Upper lobe of right lung (tissue), 1 donor: ENCODE results near the gene SEC63. TPM values are rescaled to one million over a fixed set of nuclear protein-coding genes. Genes with fewer than 3 reads are reported as not detected.
"Not testable (repeated sequence)": the region's sequence is repeated elsewhere in the genome, so short reads cannot be mapped to it uniquely, and the experiment has no call there.

Experiments used
- ATAC-seq: fragments of 200-7000 bp; cut with Tn5 transposase; one replicate; pipeline ENCODE4 v1.9.1; 2020; ENCODE audit warnings: mild to moderate bottlenecking, moderate library complexity
- DNase-seq: peaks from one replicate; pipeline ENCODE4 v3.0.0-alpha.2; 2020
- H3K27ac ChIP-seq: fragments of 200-600 bp; one replicate; pipeline ENCODE4 v1.8.0; 2022
- H3K27me3 ChIP-seq: fragments of 200-600 bp; one replicate; pipeline ENCODE4 v1.8.0; 2022; ENCODE audit warnings: mild to moderate bottlenecking
- H3K36me3 ChIP-seq: fragments of 200-600 bp; one replicate; pipeline ENCODE4 v1.8.0; 2022
- H3K4me1 ChIP-seq: fragments of 200-600 bp; one replicate; pipeline ENCODE4 v1.8.0; 2022
- H3K4me3 ChIP-seq: fragments of 200-600 bp; one replicate; pipeline ENCODE4 v1.8.0; 2022; ENCODE audit warnings: mild to moderate bottlenecking
- H3K9me3 ChIP-seq: fragments of 200-600 bp; one replicate; pipeline ENCODE4 v1.8.0; 2022
- CTCF ChIP-seq: fragments of 200-600 bp; IDR thresholded peaks from one replicate; pipeline ENCODE4 v1.8.0; 2022; ENCODE audit warnings: antibody characterized with exemption
- intact Hi-C: fragments of 100-400 bp; cut with DNase I; formaldehyde crosslinking; loops from one replicate; pipeline ENCODE4 v1.11.0; 2022
- total RNA-seq: library from RNA; stranded (reverse); fragmentation: NEBNext Ultra II Directional; extraction: Animal tissue kit (Norgen Biotek cat#: 25700); gene quantifications from one replicate; pipeline ENCODE4 v1.2.1, GENCODE V29; 2021
- donor health status: DM: no; HTN: yes; CAD: no; lungs with severe emphysema.

SEC63 gene
- total RNA-seq, 1 donor from 2014 or later, result 118 TPM

DNA sequence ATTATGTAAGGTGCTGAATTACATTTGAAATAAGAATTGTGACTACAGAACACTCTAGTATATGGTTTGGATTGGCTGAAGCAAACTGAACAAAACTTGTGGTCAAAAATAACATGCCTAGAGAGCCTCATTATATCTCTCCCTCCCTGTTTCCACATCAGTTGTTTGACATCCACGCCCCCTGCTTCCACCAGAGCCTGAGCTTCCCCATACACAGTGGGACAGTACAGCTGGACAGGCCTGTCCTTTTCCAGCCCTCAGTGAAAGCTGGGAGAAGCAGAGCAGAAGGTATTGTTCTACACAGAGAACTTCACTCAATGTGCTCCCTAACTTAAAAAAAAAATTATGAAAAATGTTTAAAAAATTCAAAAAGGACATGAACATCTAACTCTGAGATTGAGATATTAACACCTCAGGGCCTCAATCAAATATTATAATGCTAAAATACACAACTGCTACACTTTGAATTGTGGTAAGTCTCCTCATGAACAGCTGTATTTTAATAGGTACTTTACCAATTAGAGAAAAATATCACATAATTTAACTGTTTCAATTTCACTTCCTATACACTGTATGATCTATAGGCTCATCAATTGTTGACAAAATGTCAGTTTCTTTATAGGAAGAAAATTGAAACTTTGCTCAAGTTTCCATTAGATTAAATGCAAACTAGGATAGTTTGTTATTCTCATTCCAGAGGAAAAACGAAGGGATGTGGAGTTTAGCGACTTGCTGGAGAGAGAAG is 89.0 kb downstream of the SEC63 start:
- no peaks in the 10 kb centered on the region for H3K4me1 ChIP-seq
- DNase-seq, result no peak
- H3K36me3 ChIP-seq, result peaks cover 40% of the 10 kb centered on the region
- H3K27me3 ChIP-seq, result no peaks in the 10 kb centered on the region
- ATAC-seq, result no peak
- H3K4me3 ChIP-seq, result no peak overlapping the region
- H3K27ac ChIP-seq, result no peak overlapping the region
- intact Hi-C loops, result no loop called here
- TF ChIP-seq CTCF, result no peak
- no peaks in the 10 kb centered on the region for H3K9me3 ChIP-seq

DNA sequence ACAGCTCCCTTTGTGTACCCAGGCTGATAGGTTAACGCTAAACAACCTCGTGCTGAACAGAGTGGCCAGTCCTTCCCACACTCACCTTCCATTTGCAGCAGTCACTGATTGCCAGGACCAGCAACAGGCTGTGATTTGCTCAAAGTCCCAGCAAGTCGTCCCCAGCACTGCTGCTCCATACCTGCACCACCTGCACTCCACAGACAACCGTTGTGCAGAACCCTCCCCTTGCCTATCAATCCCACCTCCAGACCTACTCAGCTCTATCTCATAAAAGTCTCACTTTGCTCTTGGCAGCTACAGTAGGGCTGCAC is 90.7 kb downstream of the SEC63 start:
- Histone ChIP-seq H3K27ac (no peak overlapping the region), H3K27me3 (no peaks in the 10 kb centered on the region), H3K9me3 (no peaks in the 10 kb centered on the region), H3K36me3 (peaks cover 25% of the 10 kb centered on the region), H3K4me1 (no peaks in the 10 kb centered on the region), H3K4me3 (no peak overlapping the region)
- no peak for DNase-seq
- intact Hi-C loops, result no loop called here
- no peak for TF ChIP-seq CTCF
- peak; percentile 35 for ATAC-seq

- Histone ChIP-seq H3K4me1 (no peaks in the 10 kb centered on the region), H3K27ac (no peak overlapping the region), H3K4me3 (no peak overlapping the region), H3K36me3 (peaks cover 20% of the 10 kb centered on the region), H3K9me3 (no peaks in the 10 kb centered on the region), H3K27me3 (no peaks in the 10 kb centered on the region)
- intact Hi-C loops, result no loop called here
- peak; percentile 52 for TF ChIP-seq CTCF
- DNase-seq (no peak), ATAC-seq (peak; percentile 47)
Measured at GRCh38 chr6:107866606-107867301, 91.3 kb downstream of the SEC63 start.

DNA sequence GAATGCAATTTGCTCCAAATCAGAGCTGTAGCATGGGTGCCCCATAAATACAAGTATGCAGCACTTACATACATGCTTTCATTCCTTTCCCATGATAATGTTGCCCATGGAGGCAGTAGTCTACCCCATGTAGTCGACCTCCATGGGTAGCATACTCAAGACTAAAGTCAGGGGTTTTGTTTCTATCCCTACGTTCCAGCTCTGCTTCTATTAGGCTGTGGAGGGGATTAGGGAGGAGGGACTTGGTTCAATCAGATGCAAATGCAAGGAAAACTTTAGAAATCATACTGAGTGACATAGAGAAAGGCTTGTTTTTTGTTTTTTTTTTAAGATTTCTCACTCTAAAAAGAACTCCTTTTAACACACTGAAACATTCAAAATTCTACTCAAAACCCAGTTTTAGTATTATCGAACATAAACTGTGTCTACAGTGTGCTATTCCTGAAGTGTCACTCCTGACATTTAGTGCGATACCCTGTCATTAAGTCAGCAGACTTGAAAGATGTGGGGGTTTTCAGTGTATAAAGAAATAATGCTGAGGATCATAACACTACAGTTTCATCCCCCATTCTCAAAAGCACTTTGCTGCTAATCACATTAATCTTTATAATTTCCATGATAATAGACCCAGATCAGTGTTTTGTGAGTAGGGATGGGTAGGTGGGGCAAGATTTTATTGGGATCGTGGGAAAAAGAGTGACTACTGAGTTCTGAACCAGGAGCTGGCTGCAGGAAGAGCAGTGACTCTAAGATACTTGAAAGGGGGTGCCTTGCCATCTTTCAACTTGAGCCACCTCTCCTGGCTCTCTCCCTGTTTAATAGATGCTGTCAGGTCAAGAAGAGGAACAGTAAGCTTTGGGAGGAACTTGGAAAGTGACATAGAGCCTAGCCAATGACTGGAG is 93.5 kb downstream of the SEC63 start:
- no peak for TF ChIP-seq CTCF
- Histone ChIP-seq H3K36me3 (no peaks in the 10 kb centered on the region), H3K4me3 (no peak overlapping the region), H3K27me3 (no peaks in the 10 kb centered on the region), H3K4me1 (no peaks in the 10 kb centered on the region), H3K9me3 (no peaks in the 10 kb centered on the region), H3K27ac (no peak overlapping the region)
- no peak for ATAC-seq
- DNase-seq, result no peak
- intact Hi-C loops, result no loop called here

DNA sequence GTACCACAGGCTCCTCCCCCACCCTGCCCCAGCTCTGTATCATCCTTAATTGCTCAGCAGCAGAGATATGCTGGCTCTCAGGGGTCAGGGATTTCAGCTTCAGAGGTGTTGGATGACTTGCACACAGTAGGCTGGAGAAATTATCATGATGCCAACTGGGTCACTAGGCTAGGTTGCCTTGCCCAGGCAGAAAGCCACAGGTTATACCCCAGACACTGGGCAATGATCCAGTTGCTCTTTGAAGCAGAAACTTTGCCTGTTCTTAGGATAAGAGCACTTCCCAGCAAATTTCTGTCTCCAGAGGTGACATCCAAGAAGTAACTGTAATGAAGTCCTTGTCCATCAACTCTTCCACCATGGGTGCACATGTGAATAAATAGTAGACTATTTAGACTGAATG is 95.6 kb downstream of the SEC63 start:
- no peak for DNase-seq
- H3K4me3 ChIP-seq, result no peak overlapping the region
- no peak for ATAC-seq
- H3K36me3 ChIP-seq, result no peaks in the 10 kb centered on the region
- no peaks in the 10 kb centered on the region for H3K9me3 ChIP-seq
- H3K27me3 ChIP-seq, result no peaks in the 10 kb centered on the region
- H3K4me1 ChIP-seq, result no peaks in the 10 kb centered on the region
- intact Hi-C loops, result no loop called here
- no peak for TF ChIP-seq CTCF
- no peak overlapping the region for H3K27ac ChIP-seq

- H3K9me3 ChIP-seq, DNase-seq, H3K4me3 ChIP-seq, intact Hi-C loops, H3K36me3 ChIP-seq, H3K27ac ChIP-seq, H3K27me3 ChIP-seq, ATAC-seq, H3K4me1 ChIP-seq: not testable (repeated sequence)
Measured at GRCh38 chr6:107860963-107861362, 97.0 kb downstream of the SEC63 start.

DNA sequence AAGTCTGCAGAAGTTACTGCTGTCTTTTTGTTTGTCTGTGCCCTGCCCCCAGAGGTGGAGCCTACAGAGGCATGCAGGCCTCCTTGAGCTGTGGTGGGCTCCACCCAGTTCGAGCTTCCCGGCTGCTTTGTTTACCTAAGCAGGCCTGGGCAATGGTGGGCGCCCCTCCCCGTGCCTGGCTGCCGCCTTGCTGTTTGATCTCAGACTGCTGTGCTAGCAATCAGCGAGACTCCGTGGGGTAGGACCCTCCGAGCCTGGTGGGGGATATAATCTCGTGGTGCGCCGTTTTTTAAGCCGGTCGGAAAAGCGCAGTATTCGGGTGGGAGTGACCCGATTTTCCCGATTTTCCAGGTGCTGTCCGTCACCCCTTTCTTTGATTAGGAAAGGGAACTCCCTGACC is 97.9 kb downstream of the SEC63 start:
- H3K4me1 ChIP-seq, H3K36me3 ChIP-seq, ATAC-seq, intact Hi-C loops, H3K27me3 ChIP-seq, H3K27ac ChIP-seq, DNase-seq, H3K9me3 ChIP-seq, H3K4me3 ChIP-seq: not testable (repeated sequence)
